Measurements from ENCODE around the gene NNMT.
A peak's percentile ranks its signal among the peaks of the same experiment; 100 is the strongest.

NNMT gene

GRCh38 chr11:114353443-114353842 lies 57.2 kb downstream of the NNMT start:
- no peak for DNase-seq

GRCh38 chr11:114354076-114354475 lies 57.9 kb downstream of the NNMT start:
- peak; percentile 45 for DNase-seq

GRCh38 chr11:114358716-114359115 lies 62.5 kb downstream of the NNMT start:
- no peak for DNase-seq

- DNase-seq, result no peak
Observed at GRCh38 chr11:114359342-114359741, 63.1 kb downstream of the NNMT start.

GRCh38 chr11:114362326-114362725 lies 66.1 kb downstream of the NNMT start:
- DNase-seq, result no peak

GRCh38 chr11:114362958-114363357 lies 66.8 kb downstream of the NNMT start:
- DNase-seq, result no peak

Data from T1000 (cell line).